ENCODE measurements around the gene RANGRF. TPM values are rescaled to one million over a fixed set of nuclear protein-coding genes. Genes with fewer than 3 reads are reported as not detected.
"Not testable (repeated sequence)": the region's sequence is repeated elsewhere in the genome, so short reads cannot be mapped to it uniquely, and the experiment has no call there.

Gene RANGRF
- total RNA-seq, 2 donors from 2014 or later, result 13.8 to 26.7 TPM

DNA sequence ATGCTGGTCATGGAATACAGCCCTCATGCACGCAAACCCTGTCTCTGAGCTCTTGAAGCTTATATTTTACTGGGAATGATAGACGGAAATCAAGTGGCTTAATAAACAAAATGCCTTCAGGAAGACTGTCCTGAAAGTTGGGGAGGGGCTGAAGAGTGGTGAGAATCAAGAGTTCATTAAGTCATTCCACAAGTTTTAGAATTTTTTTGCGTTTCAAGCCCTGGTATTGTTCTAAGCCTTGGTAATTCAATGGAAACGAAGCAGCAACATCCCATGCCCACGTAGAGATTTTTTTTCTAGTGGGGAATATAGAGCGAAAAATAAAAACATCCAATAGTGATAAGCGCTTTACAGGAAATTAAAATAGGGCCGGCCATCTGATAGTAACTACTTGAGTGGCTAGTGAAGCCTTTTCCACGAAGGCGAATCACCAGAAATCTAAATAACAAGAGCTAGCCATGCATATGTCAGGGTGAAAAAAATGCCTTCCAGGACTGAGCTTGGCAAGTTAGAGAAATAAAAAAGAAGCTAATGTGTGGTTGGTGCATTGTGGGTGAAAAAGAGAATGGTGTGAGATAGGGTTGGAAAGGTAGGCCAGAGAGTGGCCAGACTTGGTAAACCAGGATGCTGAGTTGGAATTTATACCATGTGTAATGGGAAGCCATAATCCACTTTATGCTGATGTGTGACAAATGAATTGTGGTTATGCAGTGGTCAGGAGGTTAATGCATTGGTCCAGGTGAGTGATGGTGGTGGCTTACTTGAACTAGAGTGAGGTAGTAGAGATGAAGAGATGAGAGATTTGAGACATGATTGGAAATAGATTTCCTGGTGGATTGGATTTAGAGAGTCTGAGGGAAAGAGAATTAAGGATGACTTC lies 38.6 kb upstream of the RANGRF start:
- Histone ChIP-seq H3K36me3 (peaks cover 7% of the 10 kb centered on the region), H3K27me3 (replicated peaks; ENCODE audit: insufficient read depth) (no peaks in the 10 kb centered on the region), H3K4me3 (peak overlapping the region; percentile 82), H3K27ac (peak overlapping the region in 1 of 2 donors; percentile 52), H3K9me3 (no peaks in the 10 kb centered on the region), H3K4me1 (ENCODE audit: control insufficient read depth in 1 of 2, low read depth in 2 of 2) (peaks cover 4 to 12% of the 10 kb centered on the region in 2 donors)
- TF ChIP-seq, protein P1, sequence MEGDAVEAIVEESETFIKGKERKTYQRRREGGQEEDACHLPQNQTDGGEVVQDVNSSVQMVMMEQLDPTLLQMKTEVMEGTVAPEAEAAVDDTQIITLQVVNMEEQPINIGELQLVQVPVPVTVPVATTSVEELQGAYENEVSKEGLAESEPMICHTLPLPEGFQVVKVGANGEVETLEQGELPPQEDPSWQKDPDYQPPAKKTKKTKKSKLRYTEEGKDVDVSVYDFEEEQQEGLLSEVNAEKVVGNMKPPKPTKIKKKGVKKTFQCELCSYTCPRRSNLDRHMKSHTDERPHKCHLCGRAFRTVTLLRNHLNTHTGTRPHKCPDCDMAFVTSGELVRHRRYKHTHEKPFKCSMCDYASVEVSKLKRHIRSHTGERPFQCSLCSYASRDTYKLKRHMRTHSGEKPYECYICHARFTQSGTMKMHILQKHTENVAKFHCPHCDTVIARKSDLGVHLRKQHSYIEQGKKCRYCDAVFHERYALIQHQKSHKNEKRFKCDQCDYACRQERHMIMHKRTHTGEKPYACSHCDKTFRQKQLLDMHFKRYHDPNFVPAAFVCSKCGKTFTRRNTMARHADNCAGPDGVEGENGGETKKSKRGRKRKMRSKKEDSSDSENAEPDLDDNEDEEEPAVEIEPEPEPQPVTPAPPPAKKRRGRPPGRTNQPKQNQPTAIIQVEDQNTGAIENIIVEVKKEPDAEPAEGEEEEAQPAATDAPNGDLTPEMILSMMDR (IDR thresholded peaks at IDR 0.05), result no peak
- DNase-seq (ENCODE audit: low spot score), result no peak
- no peak for ATAC-seq (ENCODE audit: insufficient number of reproducible peaks, low FRiP score, low read depth)

DNA sequence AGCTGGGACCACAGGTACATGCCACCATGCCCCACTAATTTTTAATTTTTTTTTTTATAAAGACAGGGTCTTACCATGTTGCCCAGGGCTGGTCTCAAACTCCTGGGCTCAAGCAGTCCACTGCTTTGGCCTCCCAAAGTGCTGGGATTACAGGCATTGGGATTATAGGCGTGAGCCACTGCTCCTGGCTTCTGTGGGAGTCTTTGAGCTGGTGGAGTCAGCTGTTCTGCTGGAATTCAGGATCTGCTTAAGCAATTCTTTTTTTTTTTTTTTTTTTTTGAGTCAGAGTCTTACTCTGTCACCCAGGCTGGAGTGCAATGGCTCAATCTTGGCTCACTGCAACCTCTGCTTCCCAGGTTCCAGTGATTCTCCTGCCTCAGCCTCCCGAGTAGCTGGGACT lies 37.1 kb upstream of the RANGRF start:
- DNase-seq (ENCODE audit: low spot score); ATAC-seq (ENCODE audit: insufficient number of reproducible peaks, low FRiP score, low read depth); H3K27ac ChIP-seq; H3K4me3 ChIP-seq; H3K9me3 ChIP-seq; H3K36me3 ChIP-seq; H3K27me3 ChIP-seq (replicated peaks; ENCODE audit: insufficient read depth): not testable (repeated sequence)
- H3K4me1 ChIP-seq (ENCODE audit: control insufficient read depth in 1 of 2, low read depth in 2 of 2), result peaks cover 4 to 12% of the 10 kb centered on the region in 2 donors

DNA sequence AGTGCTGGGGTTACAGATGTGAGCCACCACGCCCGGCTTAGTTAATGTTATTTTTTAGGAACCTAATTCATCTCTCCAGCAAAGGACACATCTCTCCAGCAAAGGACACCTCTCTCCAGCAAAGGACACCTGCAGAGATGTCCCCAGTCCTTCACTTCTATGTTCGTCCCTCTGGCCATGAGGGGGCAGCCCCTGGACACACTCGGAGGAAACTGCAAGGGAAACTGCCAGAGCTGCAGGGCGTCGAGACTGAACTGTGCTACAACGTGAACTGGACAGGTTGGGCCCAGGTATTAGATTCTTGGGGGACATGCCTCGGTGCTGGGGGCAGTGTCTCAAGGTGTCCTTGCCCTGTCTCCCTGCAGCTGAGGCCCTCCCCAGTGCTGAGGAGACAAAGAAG lies 34.7 kb upstream of the RANGRF start:
- DNase-seq (ENCODE audit: low spot score) (no peak), ATAC-seq (ENCODE audit: insufficient number of reproducible peaks, low FRiP score, low read depth) (no peak)
- no peak overlapping the region for H3K27ac ChIP-seq
- TF ChIP-seq, protein P1 (IDR thresholded peaks at IDR 0.05), result no peak
- H3K27me3 ChIP-seq (replicated peaks; ENCODE audit: insufficient read depth), result no peaks in the 10 kb centered on the region
- H3K4me3 ChIP-seq, result no peak overlapping the region
- peaks cover 8% of the 10 kb centered on the region for H3K36me3 ChIP-seq
- H3K9me3 ChIP-seq, result no peaks in the 10 kb centered on the region
- H3K4me1 ChIP-seq (ENCODE audit: control insufficient read depth in 1 of 2, low read depth in 2 of 2), result peaks cover 4 to 8% of the 10 kb centered on the region in 2 donors

DNA sequence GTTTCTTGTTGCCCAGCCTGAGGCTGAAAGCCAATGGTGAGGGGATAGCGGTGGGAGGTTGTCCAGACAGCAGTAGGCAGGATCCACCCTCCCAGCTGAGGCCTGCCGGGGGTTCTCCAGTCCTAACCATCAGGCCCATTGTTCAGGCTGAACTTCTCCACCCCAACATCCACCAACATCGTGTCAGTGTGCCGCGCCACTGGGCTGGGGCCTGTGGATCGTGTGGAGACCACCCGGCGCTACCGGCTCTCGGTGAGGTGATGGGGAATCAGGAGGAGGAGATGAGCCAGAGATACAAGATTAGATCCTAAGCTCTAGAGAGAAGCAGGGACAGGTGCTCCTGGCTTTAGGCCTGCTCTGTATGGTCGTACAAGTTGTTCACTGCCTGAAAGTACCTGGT lies 33.6 kb upstream of the RANGRF start:
- H3K27ac ChIP-seq, result no peak overlapping the region
- ATAC-seq (ENCODE audit: insufficient number of reproducible peaks, low FRiP score, low read depth), result no peak
- no peak for DNase-seq (ENCODE audit: low spot score)
- H3K9me3 ChIP-seq, result no peaks in the 10 kb centered on the region
- no peaks in the 10 kb centered on the region for H3K27me3 ChIP-seq (replicated peaks; ENCODE audit: insufficient read depth)
- TF ChIP-seq, protein P1 (IDR thresholded peaks at IDR 0.05), result no peak
- no peak overlapping the region for H3K4me3 ChIP-seq
- peaks cover 8% of the 10 kb centered on the region for H3K36me3 ChIP-seq
- H3K4me1 ChIP-seq (ENCODE audit: control insufficient read depth in 1 of 2, low read depth in 2 of 2), result peaks cover 0 to 2% of the 10 kb centered on the region in 2 donors

DNA sequence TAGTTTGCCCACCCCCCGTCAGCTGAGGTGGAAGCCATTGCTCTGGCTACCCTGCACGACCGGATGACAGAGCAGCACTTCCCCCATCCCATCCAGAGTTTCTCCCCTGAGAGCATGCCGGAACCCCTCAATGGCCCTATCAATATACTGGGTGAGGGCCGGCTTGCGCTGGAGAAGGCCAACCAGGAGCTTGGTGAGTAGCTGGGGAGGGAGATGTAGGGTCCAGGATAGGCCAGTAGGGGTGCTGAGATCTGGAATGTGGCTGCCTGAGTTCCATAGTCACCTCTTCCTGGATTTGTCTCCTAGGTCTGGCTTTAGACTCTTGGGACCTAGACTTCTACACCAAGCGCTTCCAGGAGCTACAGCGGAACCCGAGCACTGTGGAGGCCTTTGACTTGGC lies 33.0 kb upstream of the RANGRF start:
- Histone ChIP-seq H3K27ac (no peak overlapping the region), H3K9me3 (no peaks in the 10 kb centered on the region), H3K36me3 (peaks cover 8% of the 10 kb centered on the region), H3K4me1 (ENCODE audit: control insufficient read depth in 1 of 2, low read depth in 2 of 2) (no peaks in the 10 kb centered on the region), H3K4me3 (no peak overlapping the region), H3K27me3 (replicated peaks; ENCODE audit: insufficient read depth) (no peaks in the 10 kb centered on the region)
- ATAC-seq (ENCODE audit: insufficient number of reproducible peaks, low FRiP score, low read depth), result no peak
- DNase-seq (ENCODE audit: low spot score), result no peak
- TF ChIP-seq, protein P1 (IDR thresholded peaks at IDR 0.05), result no peak
